BLaER1 treated with 17β-estradiol and CSF1 and Interleukin-3, amounts not matched to agents 10 nM and 100 nM (cell line): Measurements from ENCODE around the gene LRRC27.

Source experiments
- H3K27ac ChIP-seq, 11 experiments: shearing (Covaris generic); formaldehyde crosslinking; 2 replicates each; pipeline ENCODE4 v1.8.1; 2022
- H3K27me3 ChIP-seq, 11 experiments: shearing (Covaris generic); formaldehyde crosslinking; 2 replicates each; pipeline ENCODE4 v1.8.1; 2022
- H3K36me3 ChIP-seq, 11 experiments: shearing (Covaris generic); formaldehyde crosslinking; 2 replicates each; pipeline ENCODE4 v1.8.1; 2022
- H3K4me1 ChIP-seq, 10 experiments: shearing (Covaris generic); formaldehyde crosslinking; 2 replicates each; pipeline ENCODE4 v1.8.1; 2022
- H3K4me2 ChIP-seq, 11 experiments: shearing (Covaris generic); formaldehyde crosslinking; 2 replicates each; pipeline ENCODE4 v1.8.1; 2022
- H3K4me3 ChIP-seq, 10 experiments: shearing (Covaris generic); formaldehyde crosslinking; 2 replicates each; pipeline ENCODE4 v1.8.1; 2022
- H3K9ac ChIP-seq, 11 experiments: shearing (Covaris generic); formaldehyde crosslinking; 2 replicates each; pipeline ENCODE4 v1.8.1; 2022
- H3K9me3 ChIP-seq, 11 experiments: shearing (Covaris generic); formaldehyde crosslinking; replicated peaks in 1 of 11; 2 replicates each; pipeline ENCODE4 v1.8.1; 2022
- H4K20me1 ChIP-seq, 11 experiments: shearing (Covaris generic); formaldehyde crosslinking; 2 replicates each; pipeline ENCODE4 v1.8.1; 2022
- Cebpa-rat ChIP-seq, 11 experiments: shearing (Covaris generic); IDR thresholded peaks; 2 replicates each; pipeline ENCODE4 v1.8.1; 2022

The LRRC27 gene

DNA sequence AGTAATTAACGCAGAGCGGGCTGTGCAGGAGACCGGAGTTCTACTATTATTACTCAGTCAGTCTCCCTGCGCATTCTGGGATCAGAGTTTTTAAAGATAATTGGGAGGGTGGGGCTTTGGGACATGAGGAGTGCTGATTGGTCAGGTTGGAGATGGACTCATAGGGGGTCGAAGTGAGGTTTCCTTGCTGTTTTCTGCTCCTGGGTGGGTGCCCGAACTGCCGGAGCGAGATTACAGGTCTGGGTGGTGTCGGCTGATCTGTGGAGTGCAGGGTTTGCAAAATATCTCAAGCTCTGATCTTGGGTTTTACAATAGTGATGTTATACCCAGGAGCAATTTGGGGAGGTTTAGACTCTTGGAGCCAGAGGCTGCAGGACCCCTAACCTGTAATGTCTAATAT is 3.9 kb upstream of the LRRC27 start:
- H3K9me3 ChIP-seq: peaks cover 0 to 22% (median 4%) of the 10 kb centered on the region in 11 experiments; a peak in 12 of 22 replicates
- 0 out of 22 replicates have a peak overlapping the region, but pooled peaks of 1 of the 11 experiments have one; percentile 89 for H3K27ac ChIP-seq
- H3K9ac ChIP-seq: 0 out of 22 replicates have a peak overlapping the region, but pooled peaks of 1 of the 11 experiments have one; percentile 11
- peaks cover 22 to 62% (median 39%) of the 10 kb centered on the region in 11 experiments; a peak in 17 of 22 replicates for H4K20me1 ChIP-seq
- no peak overlapping the region for H3K4me3 ChIP-seq
- peak overlapping the region in 7 of 11 experiments; percentile 11 to 99 (median 93); a peak in 10 of 22 replicates for H3K4me2 ChIP-seq
- peaks cover 35 to 53% (median 39%) of the 10 kb centered on the region in 10 experiments for H3K4me1 ChIP-seq
- no peaks in the 10 kb centered on the region for H3K27me3 ChIP-seq
- H3K36me3 ChIP-seq: peaks cover 35 to 60% (median 51%) of the 10 kb centered on the region in 11 experiments
- TF ChIP-seq Cebpa-rat (IDR thresholded peaks at IDR 0.05): no peak

DNA sequence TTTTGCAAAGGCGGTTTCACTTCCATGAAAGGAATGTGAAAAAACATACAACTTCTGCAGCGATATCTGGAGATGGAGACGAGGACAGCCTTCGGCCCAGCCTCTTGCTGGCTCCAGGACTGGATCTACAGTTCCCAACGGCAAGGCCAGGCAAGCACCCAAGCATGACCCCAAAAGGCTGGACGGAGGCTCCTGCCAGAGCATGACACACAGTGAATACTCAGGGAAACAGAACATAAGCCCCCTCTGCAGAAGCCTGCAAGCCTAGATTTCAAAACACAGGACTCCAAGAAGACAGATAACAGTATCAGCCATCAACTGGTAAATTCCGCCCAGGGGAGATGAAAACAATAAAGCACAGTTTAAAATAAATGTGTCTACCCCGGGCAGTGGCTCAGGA is 3.3 kb upstream of the LRRC27 start:
- peak overlapping the region in 6 of 10 experiments; percentile 62 to 89 (median 83); a peak in 6 of 20 replicates for H3K4me3 ChIP-seq
- H3K27ac ChIP-seq: peak overlapping the region in 2 of 11 experiments; percentile 18 to 89; a peak in 1 of 22 replicates
- peaks cover 22 to 55% (median 39%) of the 10 kb centered on the region in 11 experiments; a peak in 17 of 22 replicates for H4K20me1 ChIP-seq
- H3K27me3 ChIP-seq: no peaks in the 10 kb centered on the region
- no peak for TF ChIP-seq Cebpa-rat (IDR thresholded peaks at IDR 0.05)
- peaks cover 39 to 53% (median 42%) of the 10 kb centered on the region in 10 experiments for H3K4me1 ChIP-seq
- H3K4me2 ChIP-seq: peak overlapping the region; percentile 84 to 99 (median 93)
- H3K9ac ChIP-seq: peak overlapping the region in 7 of 11 experiments; percentile 29 to 90 (median 85); a peak in 7 of 22 replicates
- peaks cover 0 to 22% (median 4%) of the 10 kb centered on the region in 11 experiments; a peak in 12 of 22 replicates for H3K9me3 ChIP-seq
- peaks cover 29 to 54% (median 47%) of the 10 kb centered on the region in 11 experiments for H3K36me3 ChIP-seq

DNA sequence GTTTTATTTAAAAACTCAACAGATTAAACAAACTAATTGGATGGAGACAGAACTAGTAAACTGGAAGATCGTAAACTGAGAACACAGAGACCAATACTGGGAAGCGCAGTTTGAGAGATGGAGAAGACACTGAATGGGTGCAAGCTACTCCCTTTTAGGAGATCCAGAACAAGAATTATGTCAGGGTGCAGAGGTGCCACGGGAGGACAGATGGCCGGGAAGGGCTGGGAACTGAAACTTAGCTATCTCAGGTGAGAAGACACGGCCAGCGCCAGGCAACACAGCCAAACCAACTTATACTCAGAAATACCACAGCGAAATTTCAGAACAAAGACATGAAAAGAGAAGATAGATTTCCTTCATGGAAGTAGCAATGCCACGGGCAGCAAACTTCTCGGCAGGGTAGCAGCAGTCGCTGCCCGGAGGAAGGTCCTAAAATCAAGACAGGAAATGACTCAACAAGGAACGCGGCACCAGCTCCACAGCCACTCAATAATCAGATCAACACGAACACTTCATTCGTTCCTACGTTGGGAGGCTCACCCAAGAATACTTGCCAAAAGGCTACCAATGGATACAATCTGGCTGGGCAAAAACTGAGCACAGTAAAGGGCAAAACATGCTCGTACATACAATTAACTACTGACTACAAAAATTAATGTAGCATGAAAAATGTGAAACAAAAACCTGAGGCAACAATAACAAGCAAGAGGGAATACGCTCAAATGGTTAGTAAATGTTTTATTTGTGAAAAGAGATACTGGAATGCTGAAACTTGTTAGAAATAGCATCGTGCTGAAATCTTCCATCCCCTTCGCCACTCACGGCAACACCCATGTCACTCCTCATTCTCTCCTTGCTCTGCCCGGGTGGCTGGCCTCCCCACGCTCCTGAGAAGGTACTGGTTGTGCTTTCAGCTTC is 2.2 kb upstream of the LRRC27 start:
- Histone ChIP-seq H3K4me3 (peak overlapping the region; percentile 62 to 89 (median 82)), H3K4me1 (peaks cover 36 to 54% (median 42%) of the 10 kb centered on the region in 10 experiments), H4K20me1 (peaks cover 22 to 49% (median 39%) of the 10 kb centered on the region in 11 experiments; a peak in 17 of 22 replicates), H3K9me3 (peaks cover 0 to 22% (median 4%) of the 10 kb centered on the region in 11 experiments; a peak in 12 of 22 replicates), H3K36me3 (peaks cover 23 to 51% (median 43%) of the 10 kb centered on the region in 11 experiments), H3K9ac (peak overlapping the region; percentile 80 to 91 (median 89)), H3K4me2 (peak overlapping the region; percentile 84 to 99 (median 93)), H3K27ac (peak overlapping the region in 10 of 11 experiments; percentile 49 to 94 (median 88); a peak in 20 of 22 replicates), H3K27me3 (no peaks in the 10 kb centered on the region)
- no peak for TF ChIP-seq Cebpa-rat (IDR thresholded peaks at IDR 0.05)

DNA sequence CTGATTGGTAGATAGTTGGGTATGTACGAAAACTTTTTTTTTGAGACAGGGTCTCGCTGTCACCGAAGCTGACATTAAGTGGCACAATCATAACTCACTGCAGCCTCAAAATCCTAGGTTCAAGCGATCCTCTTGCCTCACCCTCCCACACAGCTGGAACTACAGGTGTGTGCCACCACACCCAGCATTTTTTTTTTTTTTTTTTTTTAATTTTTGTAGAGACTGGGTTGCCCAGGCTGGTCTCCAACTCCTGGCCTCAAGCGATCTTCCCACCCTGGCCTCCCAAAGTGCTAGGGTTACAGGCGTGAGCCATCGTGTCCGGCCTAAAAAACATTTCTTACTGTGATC is 1.5 kb upstream of the LRRC27 start:
- Histone ChIP-seq H3K27ac (peak overlapping the region in 10 of 11 experiments; percentile 49 to 94 (median 88); a peak in 17 of 22 replicates), H3K4me1 (peaks cover 39 to 59% (median 42%) of the 10 kb centered on the region in 10 experiments), H4K20me1 (peaks cover 22 to 49% (median 39%) of the 10 kb centered on the region in 11 experiments; a peak in 17 of 22 replicates), H3K36me3 (peaks cover 20 to 51% (median 41%) of the 10 kb centered on the region in 11 experiments), H3K4me2 (peak overlapping the region; percentile 84 to 99 (median 93)), H3K27me3 (no peaks in the 10 kb centered on the region), H3K4me3 (peak overlapping the region; percentile 62 to 89 (median 82)), H3K9ac (peak overlapping the region; percentile 80 to 91 (median 89)), H3K9me3 (peaks cover 0 to 22% (median 4%) of the 10 kb centered on the region in 11 experiments; a peak in 12 of 22 replicates)
- no peak for TF ChIP-seq Cebpa-rat (IDR thresholded peaks at IDR 0.05)

DNA sequence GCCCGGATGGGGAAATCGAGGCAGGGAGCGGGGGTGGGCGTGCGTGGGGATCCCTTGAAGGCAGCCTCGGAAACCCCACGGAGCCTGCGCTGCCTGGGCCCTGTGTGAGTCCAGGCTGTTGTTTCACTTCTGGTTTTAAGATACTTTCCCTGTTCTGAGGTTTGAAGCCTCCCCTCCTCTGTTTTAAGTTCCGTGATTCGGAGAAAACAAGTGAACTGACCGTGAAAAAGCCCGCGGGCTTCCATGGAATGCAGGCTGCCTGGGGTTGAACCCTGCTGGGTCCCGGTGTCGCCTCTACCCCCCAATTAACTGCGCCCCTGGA is 401 bp downstream of the LRRC27 start:
- H3K4me1 ChIP-seq: peaks cover 49 to 62% (median 57%) of the 10 kb centered on the region in 10 experiments
- H3K9ac ChIP-seq: peak overlapping the region; percentile 81 to 91 (median 84)
- H3K36me3 ChIP-seq: peaks cover 6 to 32% (median 22%) of the 10 kb centered on the region in 11 experiments; a peak in 21 of 22 replicates
- H4K20me1 ChIP-seq: peaks cover 22 to 36% (median 25%) of the 10 kb centered on the region in 11 experiments; a peak in 17 of 22 replicates
- peak overlapping the region; percentile 66 to 94 (median 86) for H3K27ac ChIP-seq
- peak overlapping the region; percentile 74 to 94 (median 86) for H3K4me3 ChIP-seq
- peak overlapping the region; percentile 87 to 94 (median 90) for H3K4me2 ChIP-seq
- H3K27me3 ChIP-seq: no peaks in the 10 kb centered on the region
- no peak for TF ChIP-seq Cebpa-rat (IDR thresholded peaks at IDR 0.05)
- peaks cover 0 to 5% (median 0%) of the 10 kb centered on the region in 11 experiments; a peak in 2 of 22 replicates for H3K9me3 ChIP-seq

DNA sequence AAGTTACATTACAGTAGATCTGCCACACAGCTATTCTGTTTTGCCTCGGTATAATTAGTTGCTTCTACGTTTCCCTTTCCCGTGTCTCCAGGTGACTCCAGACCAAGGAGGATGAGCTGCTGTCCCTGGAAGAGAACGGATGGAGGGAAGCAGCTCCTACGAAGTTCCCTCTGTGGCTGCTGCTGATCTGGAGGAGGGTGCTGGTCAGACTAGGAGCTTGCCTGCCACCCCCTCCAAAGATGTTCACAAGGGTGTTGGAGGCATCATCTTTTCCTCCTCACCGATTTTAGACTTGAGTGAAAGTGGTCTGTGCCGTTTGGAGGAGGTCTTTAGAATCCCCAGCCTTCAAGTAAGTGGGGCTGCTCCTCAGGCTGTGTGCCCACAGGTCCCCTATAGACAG is 1.4 kb downstream of the LRRC27 start:
- Histone ChIP-seq H3K27me3 (no peaks in the 10 kb centered on the region), H4K20me1 (peaks cover 13 to 26% (median 16%) of the 10 kb centered on the region in 11 experiments; a peak in 17 of 22 replicates), H3K27ac (no peak overlapping the region), H3K9me3 (no peaks in the 10 kb centered on the region), H3K4me1 (peaks cover 48 to 56% (median 53%) of the 10 kb centered on the region in 10 experiments), H3K4me2 (peak overlapping the region; percentile 87 to 94 (median 90); a peak in 18 of 22 replicates), H3K36me3 (peaks cover 3 to 29% (median 15%) of the 10 kb centered on the region in 11 experiments; a peak in 16 of 22 replicates), H3K4me3 (peak overlapping the region in 2 of 10 experiments; percentile 80 to 94; a peak in 2 of 20 replicates), H3K9ac (peak overlapping the region in 8 of 11 experiments; percentile 13 to 90 (median 84); a peak in 6 of 22 replicates)
- no peak for TF ChIP-seq Cebpa-rat (IDR thresholded peaks at IDR 0.05)

DNA sequence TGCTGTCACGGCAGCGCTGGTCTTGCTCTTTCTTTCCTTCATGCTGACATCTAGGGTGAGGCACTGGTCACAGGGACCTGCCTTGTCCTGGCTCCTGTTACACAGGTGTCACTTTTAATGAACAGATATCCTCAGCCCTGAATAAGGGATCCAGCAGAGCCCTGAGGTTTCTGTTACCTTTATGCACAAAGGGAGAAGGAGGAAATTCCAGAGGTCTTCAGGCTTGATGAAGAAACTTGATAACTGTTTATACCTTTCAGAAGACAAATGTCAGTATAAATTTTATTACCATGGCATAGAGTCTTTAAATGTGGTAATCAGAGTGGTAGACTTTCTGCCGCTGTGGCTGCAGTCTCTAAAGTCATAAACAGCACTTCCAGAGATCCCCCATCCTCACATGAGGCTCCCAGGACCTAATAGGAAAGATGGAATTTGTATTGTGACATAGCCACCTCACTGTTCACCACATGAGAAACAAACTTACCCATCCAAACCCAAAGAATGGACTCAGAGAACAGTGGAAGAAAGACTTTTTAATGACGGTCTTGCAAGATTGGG is 2.7 kb downstream of the LRRC27 start:
- H3K27ac ChIP-seq: no peak overlapping the region
- H3K4me1 ChIP-seq: peaks cover 35 to 43% (median 40%) of the 10 kb centered on the region in 10 experiments
- H3K27me3 ChIP-seq: no peaks in the 10 kb centered on the region
- H3K4me2 ChIP-seq: 0 out of 22 replicates have a peak overlapping the region, but pooled peaks of 1 of the 11 experiments have one; percentile 4
- H3K36me3 ChIP-seq: peaks cover 0 to 34% (median 16%) of the 10 kb centered on the region in 11 experiments; a peak in 14 of 22 replicates
- no peaks in the 10 kb centered on the region for H3K9me3 ChIP-seq
- no peak overlapping the region for H3K4me3 ChIP-seq
- no peak overlapping the region for H3K9ac ChIP-seq
- no peak for TF ChIP-seq Cebpa-rat (IDR thresholded peaks at IDR 0.05)
- H4K20me1 ChIP-seq: peaks cover 0 to 13% (median 4%) of the 10 kb centered on the region in 11 experiments; a peak in 11 of 22 replicates
